ENCODE data around the gene FOLR2.

FOLR2 gene

DNA sequence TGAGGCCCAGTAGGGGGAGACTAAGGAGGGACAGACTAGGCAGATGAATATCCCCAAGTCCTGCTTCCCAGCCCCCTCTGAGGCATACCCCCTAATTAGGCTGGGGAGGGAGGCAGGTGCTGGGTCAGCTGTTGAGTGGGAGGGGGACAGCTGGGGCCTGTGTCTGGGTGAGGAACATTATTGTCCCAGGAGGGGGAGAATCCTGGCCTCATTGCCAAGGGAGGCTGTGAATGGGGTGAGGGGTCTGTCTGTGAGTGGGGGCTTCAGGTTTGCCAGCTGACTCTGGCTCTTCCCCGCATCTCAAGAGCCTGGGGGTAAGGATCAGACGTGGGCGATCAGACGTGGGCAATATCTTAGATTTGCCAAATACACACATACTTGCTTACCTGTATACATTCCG lies 10.1 kb downstream of the FOLR2 start:
- H3F3A ChIP-seq (ENCODE audit: insufficient read depth): peaks cover 8% of the 10 kb centered on the region
- H4K20me1 ChIP-seq (ENCODE audit: low read depth, low read length): no peaks in the 10 kb centered on the region
- no peak overlapping the region for H3K9ac ChIP-seq (ENCODE audit: low read length)
- H3K9me2 ChIP-seq (replicated peaks; ENCODE audit: insufficient read depth, low read length): no peaks in the 10 kb centered on the region
- no peaks in the 10 kb centered on the region for H3K27me3 ChIP-seq (ENCODE audit: low read length)
- H3K4me3 ChIP-seq (ENCODE audit: insufficient read depth, low read length, poor library complexity, severe bottlenecking): no peak overlapping the region
- no peaks in the 10 kb centered on the region for H3K9me3 ChIP-seq (ENCODE audit: insufficient read depth, low read length)
- H3K27ac ChIP-seq (ENCODE audit: low read depth, low read length): no peak overlapping the region
- no peak overlapping the region for H2AFZ ChIP-seq (ENCODE audit: low read depth, low read length, severe bottlenecking)
- TF ChIP-seq, protein P1, sequence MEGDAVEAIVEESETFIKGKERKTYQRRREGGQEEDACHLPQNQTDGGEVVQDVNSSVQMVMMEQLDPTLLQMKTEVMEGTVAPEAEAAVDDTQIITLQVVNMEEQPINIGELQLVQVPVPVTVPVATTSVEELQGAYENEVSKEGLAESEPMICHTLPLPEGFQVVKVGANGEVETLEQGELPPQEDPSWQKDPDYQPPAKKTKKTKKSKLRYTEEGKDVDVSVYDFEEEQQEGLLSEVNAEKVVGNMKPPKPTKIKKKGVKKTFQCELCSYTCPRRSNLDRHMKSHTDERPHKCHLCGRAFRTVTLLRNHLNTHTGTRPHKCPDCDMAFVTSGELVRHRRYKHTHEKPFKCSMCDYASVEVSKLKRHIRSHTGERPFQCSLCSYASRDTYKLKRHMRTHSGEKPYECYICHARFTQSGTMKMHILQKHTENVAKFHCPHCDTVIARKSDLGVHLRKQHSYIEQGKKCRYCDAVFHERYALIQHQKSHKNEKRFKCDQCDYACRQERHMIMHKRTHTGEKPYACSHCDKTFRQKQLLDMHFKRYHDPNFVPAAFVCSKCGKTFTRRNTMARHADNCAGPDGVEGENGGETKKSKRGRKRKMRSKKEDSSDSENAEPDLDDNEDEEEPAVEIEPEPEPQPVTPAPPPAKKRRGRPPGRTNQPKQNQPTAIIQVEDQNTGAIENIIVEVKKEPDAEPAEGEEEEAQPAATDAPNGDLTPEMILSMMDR (IDR thresholded peaks at IDR 0.05; ENCODE audit: insufficient read depth, low read length, poor library complexity, severe bottlenecking): no peak
- peaks cover 18% of the 10 kb centered on the region for H3K79me2 ChIP-seq (ENCODE audit: insufficient read depth, low read length)
- no peak overlapping the region for H3K4me2 ChIP-seq (ENCODE audit: low read depth, low read length, poor library complexity, severe bottlenecking)
- no peaks in the 10 kb centered on the region for H3K36me3 ChIP-seq (ENCODE audit: low read length)

DNA sequence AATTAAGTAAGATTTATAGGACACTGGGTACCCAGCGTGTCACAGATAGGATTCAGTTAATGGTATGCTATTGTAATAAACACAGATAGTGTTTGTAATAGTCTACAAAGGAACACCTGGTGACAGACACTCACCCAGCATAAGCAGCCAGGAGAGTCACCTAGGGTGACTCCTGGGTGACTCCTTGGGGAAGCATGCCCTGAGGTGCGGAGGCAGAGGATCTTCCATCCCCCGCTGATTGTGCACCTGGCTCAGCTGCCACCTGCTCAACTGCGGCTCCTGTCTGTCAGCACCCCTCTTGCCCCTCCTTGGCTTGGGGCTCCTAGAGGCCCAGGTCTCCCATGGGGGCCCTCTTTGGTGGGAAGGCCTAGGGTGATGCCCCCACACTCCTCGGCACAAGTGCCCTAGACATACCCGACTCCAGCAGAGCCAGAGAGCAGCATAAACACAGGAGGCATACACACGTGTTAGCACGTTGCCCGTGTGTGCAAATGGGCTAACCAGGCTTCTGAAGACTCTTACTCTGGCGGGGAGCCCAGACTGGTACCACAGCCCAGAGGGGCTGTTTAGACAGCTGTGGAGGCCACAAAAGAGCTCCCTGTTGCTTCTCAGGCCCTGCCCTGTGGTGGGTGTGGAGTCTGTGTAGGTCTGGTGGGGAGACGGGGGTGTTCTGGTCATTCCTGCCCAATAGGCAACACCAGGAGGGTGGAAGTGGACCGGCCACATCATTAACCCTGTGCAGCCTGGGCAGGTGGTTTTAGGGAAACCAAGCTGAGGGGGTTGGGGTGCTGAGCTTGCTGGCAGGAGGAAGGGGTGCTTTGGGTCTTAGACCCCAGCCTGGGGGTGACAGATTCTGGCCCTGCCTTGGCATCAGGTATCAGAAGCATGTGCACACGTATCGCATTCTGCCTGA lies 11.0 kb downstream of the FOLR2 start:
- Histone ChIP-seq H3K79me2 (ENCODE audit: insufficient read depth, low read length) (peaks cover 18% of the 10 kb centered on the region), H4K20me1 (ENCODE audit: low read depth, low read length) (no peaks in the 10 kb centered on the region), H3K4me2 (ENCODE audit: low read depth, low read length, poor library complexity, severe bottlenecking) (no peak overlapping the region), H2AFZ (ENCODE audit: low read depth, low read length, severe bottlenecking) (no peak overlapping the region), H3K9me2 (replicated peaks; ENCODE audit: insufficient read depth, low read length) (no peaks in the 10 kb centered on the region), H3K27ac (ENCODE audit: low read depth, low read length) (no peak overlapping the region), H3K27me3 (ENCODE audit: low read length) (no peaks in the 10 kb centered on the region), H3K4me3 (ENCODE audit: insufficient read depth, low read length, poor library complexity, severe bottlenecking) (no peak overlapping the region), H3K9me3 (ENCODE audit: insufficient read depth, low read length) (no peaks in the 10 kb centered on the region), H3K9ac (ENCODE audit: low read length) (no peak overlapping the region), H3F3A (ENCODE audit: insufficient read depth) (peaks cover 8% of the 10 kb centered on the region; the same call in 1 of the 2 replicates), H3K36me3 (ENCODE audit: low read length) (no peaks in the 10 kb centered on the region)
- no peak for TF ChIP-seq EZH2phosphoT487 (conservative IDR thresholded peaks at IDR 0.05; ENCODE audit: low read length)
- TF ChIP-seq, protein P1 (IDR thresholded peaks at IDR 0.05; ENCODE audit: insufficient read depth, low read length, poor library complexity, severe bottlenecking): no peak

DNA sequence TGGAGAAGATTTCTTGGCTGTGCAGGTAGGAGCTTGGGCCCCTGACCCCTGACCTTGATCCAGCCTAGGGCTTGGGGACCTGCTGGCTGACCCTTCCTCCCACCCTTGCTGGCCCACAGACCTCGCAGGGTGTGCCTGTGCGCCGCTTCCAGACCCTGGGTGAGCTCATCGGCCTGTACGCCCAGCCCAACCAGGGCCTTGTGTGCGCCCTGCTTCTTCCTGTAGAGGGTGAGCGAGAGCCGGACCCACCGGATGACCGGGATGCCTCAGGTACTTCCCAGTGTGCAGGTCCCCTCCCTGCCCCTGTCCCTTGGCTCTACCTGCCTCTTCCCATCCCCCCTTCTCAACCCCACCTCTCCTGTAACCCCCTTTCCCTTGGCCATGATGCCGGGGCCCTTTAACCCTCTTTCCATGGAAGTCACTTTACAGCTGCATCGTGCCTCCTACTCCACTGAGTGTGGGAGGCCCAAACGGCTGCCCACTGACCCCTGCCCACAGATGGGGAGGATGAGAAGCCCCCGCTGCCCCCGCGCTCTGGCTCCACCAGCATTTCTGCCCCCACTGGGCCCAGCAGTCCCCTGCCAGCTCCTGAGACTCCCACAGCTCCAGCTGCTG lies 11.7 kb downstream of the FOLR2 start:
- Histone ChIP-seq H4K20me1 (ENCODE audit: low read depth, low read length) (no peaks in the 10 kb centered on the region), H3K9me2 (replicated peaks; ENCODE audit: insufficient read depth, low read length) (no peaks in the 10 kb centered on the region), H3K36me3 (ENCODE audit: low read length) (no peaks in the 10 kb centered on the region), H3K9ac (ENCODE audit: low read length) (no peak overlapping the region), H3K4me3 (ENCODE audit: insufficient read depth, low read length, poor library complexity, severe bottlenecking) (no peak overlapping the region), H3K27ac (ENCODE audit: low read depth, low read length) (no peak overlapping the region), H3K4me2 (ENCODE audit: low read depth, low read length, poor library complexity, severe bottlenecking) (no peak overlapping the region), H3F3A (ENCODE audit: insufficient read depth) (peaks cover 8% of the 10 kb centered on the region; the same call in 1 of the 2 replicates), H3K27me3 (ENCODE audit: low read length) (no peaks in the 10 kb centered on the region), H3K9me3 (ENCODE audit: insufficient read depth, low read length) (no peaks in the 10 kb centered on the region), H3K79me2 (ENCODE audit: insufficient read depth, low read length) (peaks cover 18% of the 10 kb centered on the region), H2AFZ (ENCODE audit: low read depth, low read length, severe bottlenecking) (no peak overlapping the region)
- TF ChIP-seq, protein P1 (IDR thresholded peaks at IDR 0.05; ENCODE audit: insufficient read depth, low read length, poor library complexity, severe bottlenecking): no peak
- TF ChIP-seq EZH2phosphoT487 (conservative IDR thresholded peaks at IDR 0.05; ENCODE audit: low read length): no peak
